ENCODE results near the gene SFTPB. TPM values are rescaled to one million over a fixed set of nuclear protein-coding genes. Genes with fewer than 3 reads are reported as not detected.
"Not testable (repeated sequence)": the region's sequence is repeated elsewhere in the genome, so short reads cannot be mapped to it uniquely, and the experiment has no call there.

The SFTPB gene
- not detected for polyA plus RNA-seq (2013, experiment 1 of 2)
- polyA plus RNA-seq (2013, experiment 2 of 2) = not detected

DNA sequence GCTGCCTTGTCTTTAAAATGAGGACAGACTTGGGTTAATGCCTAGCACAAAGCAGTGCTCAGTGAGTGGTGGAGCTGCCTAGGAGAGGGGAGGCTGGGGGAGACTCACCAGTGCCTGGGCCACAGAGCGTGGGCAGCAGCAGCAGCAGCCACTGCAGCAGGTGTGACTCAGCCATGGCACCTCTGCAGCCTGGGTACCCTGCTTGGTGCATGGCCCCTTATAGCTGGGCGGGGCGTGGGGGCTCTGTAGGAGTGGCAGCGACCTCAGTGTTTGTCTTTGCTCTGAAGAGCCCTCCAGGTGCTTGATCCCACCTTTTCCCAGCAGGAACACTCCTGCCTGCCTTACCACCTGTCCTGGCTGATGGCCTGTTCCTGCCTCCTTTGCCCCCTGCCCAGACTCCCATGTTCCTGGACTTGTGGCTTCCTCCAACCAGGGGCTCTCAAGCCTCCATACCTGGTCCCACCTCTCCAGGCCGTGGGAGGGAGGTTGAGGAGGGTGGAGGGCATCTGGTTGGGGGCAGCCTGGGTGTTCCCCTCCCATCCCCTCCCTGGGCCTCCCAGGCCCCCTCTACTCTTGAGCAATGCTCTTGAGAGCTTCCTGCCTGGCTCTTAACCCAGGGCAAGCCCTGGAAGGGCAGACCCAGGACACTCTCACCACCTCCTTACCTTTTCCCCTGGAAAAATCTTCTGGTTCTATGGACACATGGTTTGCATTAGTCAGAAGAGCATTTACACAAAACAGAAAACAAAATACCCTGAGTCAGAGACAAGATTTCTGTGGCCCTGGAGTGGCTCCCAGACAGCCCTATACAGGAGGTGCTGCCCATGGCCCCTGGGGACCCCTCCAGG, at the start of gene SFTPB:
Gene SFTPB (minus strand): TSS at position 191 of the 848 bp plus-strand sequence. CDS start 16 bp downstream, at position 175.
- no peaks in the 10 kb centered on the region for H3K9me3 ChIP-seq (ENCODE audit: control insufficient read depth, low read length)
- 91 to 92% methylated on average over 4 of the region's 5 CpGs for WGBS, 2 experiments (ENCODE audit: insufficient coverage in 2 of 2)

DNA sequence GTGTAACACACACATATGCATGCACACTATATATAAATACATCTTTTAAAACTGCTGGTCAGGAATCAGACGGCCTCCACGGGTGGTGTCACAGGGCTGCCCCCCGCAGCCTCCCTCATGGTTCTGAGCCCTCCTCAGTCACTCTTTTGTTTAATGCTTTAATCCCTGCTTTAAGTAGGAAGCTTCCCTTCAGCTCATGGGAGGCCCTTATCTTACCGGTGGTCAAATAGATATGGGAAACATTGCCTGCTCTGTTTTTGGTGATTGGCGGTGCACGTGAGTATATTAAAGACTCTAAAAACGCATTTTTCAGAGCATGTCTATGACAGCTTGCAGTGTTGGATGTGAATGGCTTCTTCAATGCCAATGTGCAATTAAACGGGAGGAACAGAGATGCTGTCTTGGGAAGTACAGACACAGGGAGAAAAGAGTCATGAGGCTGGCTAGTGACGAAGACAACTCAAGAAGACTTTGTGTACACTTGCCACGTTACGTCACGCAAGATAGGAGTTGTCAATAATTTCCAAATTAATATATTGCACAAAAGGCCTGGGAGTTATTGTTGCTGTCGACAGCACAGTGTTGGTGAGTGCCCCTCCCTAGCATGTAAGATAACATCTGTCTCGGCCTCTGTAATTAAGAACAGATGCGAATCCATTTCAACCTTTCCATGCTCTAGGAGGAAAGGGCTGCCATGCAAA, 49.5 kb upstream of the SFTPB start:
- H3K9me3 ChIP-seq (ENCODE audit: control insufficient read depth, low read length) = no peaks in the 10 kb centered on the region
- H3K4me3 ChIP-seq (ENCODE audit: extremely low read depth, insufficient read depth, low read length, poor library complexity, severe bottlenecking) = no peak overlapping the region
- no peak overlapping the region for H3K27ac ChIP-seq (ENCODE audit: low read depth, low read length, severe bottlenecking)
- H3K4me1 ChIP-seq (ENCODE audit: control insufficient read depth, insufficient read depth, low read length, poor library complexity, severe bottlenecking) = peaks cover 7% of the 10 kb centered on the region
- WGBS, 2 experiments (ENCODE audit: insufficient coverage in 2 of 2) = 82 to 88% methylated on average over 8 to 10 of the region's 15 CpGs
- no peaks in the 10 kb centered on the region for H3K36me3 ChIP-seq (ENCODE audit: control insufficient read depth, insufficient read depth, low read length)

More for the DNA sequence above, at the start of gene SFTPB:
- peaks cover 10% of the 10 kb centered on the region for H3K4me1 ChIP-seq (ENCODE audit: control insufficient read depth, insufficient read depth, low read length, poor library complexity, severe bottlenecking)
- H3K4me3 ChIP-seq (ENCODE audit: extremely low read depth, insufficient read depth, low read length, poor library complexity, severe bottlenecking) = no peak within 1 kb of the TSS
- no peak within 1 kb of the TSS for H3K27ac ChIP-seq (ENCODE audit: low read depth, low read length, severe bottlenecking)
- H3K36me3 ChIP-seq (ENCODE audit: control insufficient read depth, insufficient read depth, low read length) = no peaks in the 10 kb centered on the region

DNA sequence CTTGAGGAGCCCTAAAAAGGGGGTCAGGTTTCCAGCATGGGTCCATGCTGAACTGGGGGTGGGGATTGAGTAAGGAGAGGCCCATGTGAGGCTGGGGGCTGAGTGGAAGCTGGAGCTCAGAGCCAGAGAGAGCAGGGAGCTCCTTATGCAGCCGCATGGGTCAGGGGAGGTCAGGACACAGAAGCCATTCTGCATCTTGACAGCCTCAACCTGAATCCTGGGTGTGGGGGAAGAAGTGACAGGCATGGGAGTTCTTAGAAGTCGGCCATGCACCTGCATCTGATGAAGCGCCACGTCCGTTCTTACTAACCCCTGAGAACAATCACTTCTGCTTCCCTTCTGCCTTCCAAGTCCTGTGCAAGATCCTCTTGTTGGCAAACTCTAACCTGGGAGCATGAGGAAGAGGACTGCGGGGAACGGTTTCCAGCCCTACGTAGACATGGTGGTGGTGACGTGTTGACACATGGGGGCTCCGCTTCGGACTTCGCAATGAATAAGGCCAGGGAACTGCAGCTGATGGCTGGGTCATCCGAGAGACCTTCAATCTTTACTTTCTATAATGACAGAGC, 48.4 kb upstream of the SFTPB start:
- no peaks in the 10 kb centered on the region for H3K9me3 ChIP-seq (ENCODE audit: control insufficient read depth, low read length)
- H3K27ac ChIP-seq (ENCODE audit: low read depth, low read length, severe bottlenecking) = no peak overlapping the region
- H3K36me3 ChIP-seq (ENCODE audit: control insufficient read depth, insufficient read depth, low read length) = no peaks in the 10 kb centered on the region
- peaks cover 7% of the 10 kb centered on the region for H3K4me1 ChIP-seq (ENCODE audit: control insufficient read depth, insufficient read depth, low read length, poor library complexity, severe bottlenecking)
- 89 to 94% methylated on average over 5 to 11 of the region's 13 CpGs for WGBS, 2 experiments (ENCODE audit: insufficient coverage in 2 of 2)
- no peak overlapping the region for H3K4me3 ChIP-seq (ENCODE audit: extremely low read depth, insufficient read depth, low read length, poor library complexity, severe bottlenecking)

DNA sequence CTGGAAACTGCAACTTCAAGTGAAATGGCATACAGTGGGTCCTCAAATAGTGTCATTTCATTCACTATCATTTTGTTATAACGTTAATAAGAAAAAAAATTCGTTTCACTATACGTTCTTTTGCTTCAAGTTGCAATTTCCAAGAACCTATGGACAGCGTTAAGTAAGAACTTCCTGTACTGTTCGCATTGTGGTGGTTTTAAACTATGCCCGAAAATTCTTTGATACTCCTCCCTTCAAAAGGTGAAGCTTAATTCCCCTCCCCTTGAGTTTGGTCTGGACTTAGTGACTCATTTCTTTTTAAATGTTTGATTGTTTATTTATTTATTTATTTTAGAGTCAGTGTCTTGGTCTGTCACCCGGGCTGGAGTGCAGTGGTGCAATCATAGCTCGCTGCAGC, 46.8 kb upstream of the SFTPB start:
- no peak overlapping the region for H3K27ac ChIP-seq (ENCODE audit: low read depth, low read length, severe bottlenecking)
- H3K4me3 ChIP-seq (ENCODE audit: extremely low read depth, insufficient read depth, low read length, poor library complexity, severe bottlenecking) = no peak overlapping the region
- H3K9me3 ChIP-seq (ENCODE audit: control insufficient read depth, low read length) = no peaks in the 10 kb centered on the region
- no peaks in the 10 kb centered on the region for H3K36me3 ChIP-seq (ENCODE audit: control insufficient read depth, insufficient read depth, low read length)
- 90 to 94% methylated on average over 4 to 6 of the region's 8 CpGs for WGBS, 2 experiments (ENCODE audit: insufficient coverage in 2 of 2)
- H3K4me1 ChIP-seq (ENCODE audit: control insufficient read depth, insufficient read depth, low read length, poor library complexity, severe bottlenecking) = peaks cover 9% of the 10 kb centered on the region

DNA sequence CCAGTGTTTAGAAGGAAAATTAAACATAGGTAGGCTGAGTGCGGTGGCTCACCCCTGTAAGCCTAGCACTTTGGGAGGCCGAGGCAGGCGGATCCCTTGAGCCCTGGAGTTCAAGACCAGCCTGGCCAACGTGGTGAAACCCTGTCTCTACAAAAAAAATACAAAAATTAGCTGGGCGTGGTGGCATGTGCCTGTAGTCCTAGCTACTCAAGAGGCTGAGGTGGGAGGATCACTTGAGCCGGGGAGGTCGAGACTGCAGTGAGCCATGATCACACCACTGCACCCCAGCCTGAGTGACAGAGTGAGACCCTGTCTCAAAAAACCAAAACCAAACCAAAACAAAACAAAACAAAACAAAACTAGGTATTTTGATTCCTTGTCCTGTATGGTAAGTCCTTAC, 46.4 kb upstream of the SFTPB start:
- WGBS, 2 experiments (ENCODE audit: insufficient coverage in 2 of 2) = 96 to 100% methylated on average over 5 to 7 of the region's 7 CpGs

DNA sequence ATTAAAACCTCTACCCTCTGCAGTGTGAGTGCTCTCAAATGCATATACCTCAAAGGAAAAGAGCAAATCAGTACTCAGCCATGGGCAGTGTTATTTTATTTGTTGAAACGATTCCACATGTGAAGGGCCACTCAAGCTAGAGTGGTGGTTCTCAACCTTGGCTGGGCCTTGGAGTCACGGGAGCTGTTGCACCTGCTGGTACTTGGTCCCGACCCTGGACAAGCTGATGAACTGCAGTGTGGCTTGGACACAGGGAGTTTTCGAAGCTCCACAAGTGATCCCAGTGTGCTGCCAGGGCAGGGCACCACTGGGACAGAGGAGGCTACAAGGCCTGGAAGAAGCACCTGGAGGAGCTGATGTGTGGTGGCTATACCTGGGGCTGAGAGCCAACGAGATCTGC, 45.8 kb upstream of the SFTPB start:
- H3K27ac ChIP-seq (ENCODE audit: low read depth, low read length, severe bottlenecking) = no peak overlapping the region
- no peaks in the 10 kb centered on the region for H3K36me3 ChIP-seq (ENCODE audit: control insufficient read depth, insufficient read depth, low read length)
- H3K4me3 ChIP-seq (ENCODE audit: extremely low read depth, insufficient read depth, low read length, poor library complexity, severe bottlenecking) = no peak overlapping the region
- peaks cover 11% of the 10 kb centered on the region for H3K4me1 ChIP-seq (ENCODE audit: control insufficient read depth, insufficient read depth, low read length, poor library complexity, severe bottlenecking)
- WGBS, 2 experiments (ENCODE audit: insufficient coverage in 2 of 2) = 85 to 94% methylated on average over 5 of the region's 5 CpGs
- no peaks in the 10 kb centered on the region for H3K9me3 ChIP-seq (ENCODE audit: control insufficient read depth, low read length)

More for the DNA sequence above, 46.4 kb upstream of the SFTPB start:
- H3K27ac ChIP-seq (ENCODE audit: low read depth, low read length, severe bottlenecking); H3K9me3 ChIP-seq (ENCODE audit: control insufficient read depth, low read length); H3K36me3 ChIP-seq (ENCODE audit: control insufficient read depth, insufficient read depth, low read length); H3K4me3 ChIP-seq (ENCODE audit: extremely low read depth, insufficient read depth, low read length, poor library complexity, severe bottlenecking): not testable (repeated sequence)
- peaks cover 11% of the 10 kb centered on the region for H3K4me1 ChIP-seq (ENCODE audit: control insufficient read depth, insufficient read depth, low read length, poor library complexity, severe bottlenecking)

DNA sequence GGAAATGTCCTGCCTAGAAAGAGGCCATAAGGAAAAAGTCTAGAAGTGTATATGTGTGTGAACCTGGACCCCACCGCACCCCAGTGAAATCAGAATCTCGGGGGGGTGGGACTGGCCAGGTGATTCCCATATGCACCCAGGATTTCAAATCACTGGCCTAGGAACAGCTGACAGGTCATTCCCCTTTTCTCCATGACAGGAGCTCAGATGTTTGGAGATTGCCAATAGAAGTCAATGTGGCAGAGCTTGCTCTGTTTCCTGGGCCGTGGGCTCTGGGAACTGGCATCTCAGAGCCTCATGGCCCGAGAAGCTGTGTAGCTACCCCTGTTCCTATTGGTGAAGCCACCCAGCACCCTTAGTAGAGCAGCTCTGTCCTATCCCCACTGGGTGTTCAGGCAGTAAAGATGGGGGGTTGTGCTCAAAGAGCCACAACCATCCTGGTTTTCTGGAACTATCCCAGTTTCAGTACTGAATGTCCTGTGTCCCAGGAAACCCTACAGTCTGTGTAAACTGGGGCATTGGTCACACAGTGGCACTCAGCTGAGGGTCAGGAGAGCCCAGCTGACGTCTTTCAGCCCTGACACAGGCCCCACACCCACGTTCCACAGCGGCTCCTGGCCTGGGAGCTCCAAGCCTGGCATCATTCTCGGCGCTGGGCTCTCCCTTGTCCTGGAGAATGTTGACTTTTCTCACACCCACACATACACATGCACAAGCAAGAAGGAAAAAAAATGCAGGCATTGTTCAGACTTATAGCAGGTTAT, 45.0 kb upstream of the SFTPB start:
- peaks cover 11% of the 10 kb centered on the region for H3K4me1 ChIP-seq (ENCODE audit: control insufficient read depth, insufficient read depth, low read length, poor library complexity, severe bottlenecking)
- 73 to 83% methylated on average over 5 of the region's 9 CpGs for WGBS, 2 experiments (ENCODE audit: insufficient coverage in 2 of 2)
- no peaks in the 10 kb centered on the region for H3K36me3 ChIP-seq (ENCODE audit: control insufficient read depth, insufficient read depth, low read length)
- no peak overlapping the region for H3K4me3 ChIP-seq (ENCODE audit: extremely low read depth, insufficient read depth, low read length, poor library complexity, severe bottlenecking)
- no peak overlapping the region for H3K27ac ChIP-seq (ENCODE audit: low read depth, low read length, severe bottlenecking)
- H3K9me3 ChIP-seq (ENCODE audit: control insufficient read depth, low read length) = no peaks in the 10 kb centered on the region

DNA sequence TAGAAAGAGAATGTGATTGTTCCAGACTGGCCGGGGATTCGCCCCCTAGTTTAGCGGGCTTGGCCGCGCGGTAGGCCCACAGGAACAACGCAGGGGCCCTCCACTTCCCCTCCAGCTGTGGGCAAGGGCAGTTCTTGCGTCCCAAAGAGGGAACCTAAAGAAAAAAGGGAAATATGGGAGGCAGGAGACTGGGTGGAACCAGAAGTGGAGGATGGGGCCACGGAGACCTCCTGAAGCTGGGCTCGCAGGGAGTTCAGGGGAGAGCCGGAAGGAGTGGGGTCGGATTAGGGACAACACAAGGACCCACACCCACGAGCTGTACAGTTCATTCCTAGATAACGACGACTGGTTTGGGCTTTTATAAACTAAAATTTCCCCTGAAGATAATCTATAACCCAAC, 44.3 kb upstream of the SFTPB start:
- Histone ChIP-seq H3K36me3 (ENCODE audit: control insufficient read depth, insufficient read depth, low read length) (no peaks in the 10 kb centered on the region), H3K27ac (ENCODE audit: low read depth, low read length, severe bottlenecking) (no peak overlapping the region)
- 95 to 97% methylated on average over 5 to 13 of the region's 15 CpGs for WGBS, 2 experiments (ENCODE audit: insufficient coverage in 2 of 2)

DNA sequence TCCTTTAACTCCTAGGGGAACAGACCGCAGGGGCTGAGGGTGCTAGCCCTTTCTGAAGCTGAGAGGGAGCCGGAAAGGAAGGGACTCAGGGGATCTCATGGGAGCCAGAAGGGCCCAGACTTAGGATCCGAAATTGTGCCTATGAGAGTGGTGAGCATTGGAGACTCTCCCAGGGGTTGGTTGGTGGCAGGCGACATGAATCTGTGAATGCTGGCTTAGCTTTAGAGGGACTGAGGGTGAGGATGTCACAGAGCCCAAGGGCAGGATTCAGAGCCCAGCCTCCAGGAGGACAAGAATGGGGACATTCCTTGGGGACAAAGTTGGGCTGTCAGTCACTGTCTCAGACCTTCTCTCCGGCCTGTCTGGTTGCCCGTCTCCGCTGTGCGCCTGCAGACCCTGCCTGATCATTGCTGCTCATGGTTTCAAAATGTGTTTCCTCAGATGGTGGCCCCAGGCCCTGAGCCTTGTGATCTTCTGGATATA, 43.6 kb upstream of the SFTPB start:
- H3K4me3 ChIP-seq (ENCODE audit: extremely low read depth, insufficient read depth, low read length, poor library complexity, severe bottlenecking) = no peak overlapping the region
- H3K4me1 ChIP-seq (ENCODE audit: control insufficient read depth, insufficient read depth, low read length, poor library complexity, severe bottlenecking) = peaks cover 4% of the 10 kb centered on the region
- no peaks in the 10 kb centered on the region for H3K36me3 ChIP-seq (ENCODE audit: control insufficient read depth, insufficient read depth, low read length)
- WGBS, 2 experiments (ENCODE audit: insufficient coverage in 2 of 2) = 93 to 100% methylated on average over 7 to 8 of the region's 8 CpGs
- H3K9me3 ChIP-seq (ENCODE audit: control insufficient read depth, low read length) = no peaks in the 10 kb centered on the region
- H3K27ac ChIP-seq (ENCODE audit: low read depth, low read length, severe bottlenecking) = no peak overlapping the region

More for the DNA sequence above, 44.3 kb upstream of the SFTPB start:
- Histone ChIP-seq H3K4me3 (ENCODE audit: extremely low read depth, insufficient read depth, low read length, poor library complexity, severe bottlenecking) (no peak overlapping the region), H3K9me3 (ENCODE audit: control insufficient read depth, low read length) (no peaks in the 10 kb centered on the region), H3K4me1 (ENCODE audit: control insufficient read depth, insufficient read depth, low read length, poor library complexity, severe bottlenecking) (peaks cover 5% of the 10 kb centered on the region)
